GM20000 (cell line): ENCODE data around the gene SCOC.

ENCODE experiments used
- DNase-seq: peaks from one replicate; pipeline ENCODE4 v3.0.0; 2012; ENCODE audit warnings: low spot score
- TF ChIP-seq, protein P1 (sequence below): IDR thresholded peaks from 2 replicates; pipeline ENCODE4 v1.5.1; 2012; ENCODE audit warnings: mild to moderate bottlenecking, control low read depth; ENCODE audit errors: extremely low read depth, missing control alignments

Gene SCOC

GRCh38 chr4:140335076-140335475, 38.4 kb upstream of the SCOC start:
- TF ChIP-seq, protein P1, sequence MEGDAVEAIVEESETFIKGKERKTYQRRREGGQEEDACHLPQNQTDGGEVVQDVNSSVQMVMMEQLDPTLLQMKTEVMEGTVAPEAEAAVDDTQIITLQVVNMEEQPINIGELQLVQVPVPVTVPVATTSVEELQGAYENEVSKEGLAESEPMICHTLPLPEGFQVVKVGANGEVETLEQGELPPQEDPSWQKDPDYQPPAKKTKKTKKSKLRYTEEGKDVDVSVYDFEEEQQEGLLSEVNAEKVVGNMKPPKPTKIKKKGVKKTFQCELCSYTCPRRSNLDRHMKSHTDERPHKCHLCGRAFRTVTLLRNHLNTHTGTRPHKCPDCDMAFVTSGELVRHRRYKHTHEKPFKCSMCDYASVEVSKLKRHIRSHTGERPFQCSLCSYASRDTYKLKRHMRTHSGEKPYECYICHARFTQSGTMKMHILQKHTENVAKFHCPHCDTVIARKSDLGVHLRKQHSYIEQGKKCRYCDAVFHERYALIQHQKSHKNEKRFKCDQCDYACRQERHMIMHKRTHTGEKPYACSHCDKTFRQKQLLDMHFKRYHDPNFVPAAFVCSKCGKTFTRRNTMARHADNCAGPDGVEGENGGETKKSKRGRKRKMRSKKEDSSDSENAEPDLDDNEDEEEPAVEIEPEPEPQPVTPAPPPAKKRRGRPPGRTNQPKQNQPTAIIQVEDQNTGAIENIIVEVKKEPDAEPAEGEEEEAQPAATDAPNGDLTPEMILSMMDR, result no peak
- no peak for DNase-seq

DNA sequence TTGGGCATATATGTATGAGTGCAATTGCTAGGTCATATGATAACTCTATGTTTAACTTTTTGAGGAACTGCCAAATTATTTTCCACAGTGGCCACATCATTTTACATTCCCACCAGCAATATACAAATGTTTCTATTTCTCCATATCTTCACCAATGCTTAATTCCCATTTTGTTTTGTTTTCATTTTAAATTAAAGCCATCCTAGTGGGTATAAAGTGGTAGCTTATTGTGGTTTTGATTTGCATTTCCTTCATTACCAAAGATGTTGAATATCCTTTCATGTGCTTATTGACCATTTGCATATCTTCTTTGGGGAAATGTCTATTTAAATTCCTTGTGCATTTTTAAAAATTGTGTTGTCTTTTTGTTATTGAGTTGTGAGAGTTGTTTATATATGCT, 36.7 kb upstream of the SCOC start:
- no peak for DNase-seq

GRCh38 chr4:140342620-140343019, 30.8 kb upstream of the SCOC start:
- no peak for DNase-seq
- TF ChIP-seq, protein P1, result no peak

More for the DNA sequence above, 36.7 kb upstream of the SCOC start:
- TF ChIP-seq, protein P1, result no peak

- TF ChIP-seq, protein P1, result no peak
- no peak for DNase-seq
Measured at GRCh38 chr4:140343303-140343702, 30.1 kb upstream of the SCOC start.

GRCh38 chr4:140344101-140344500, 29.3 kb upstream of the SCOC start:
- TF ChIP-seq, protein P1, result no peak
- no peak for DNase-seq

DNA sequence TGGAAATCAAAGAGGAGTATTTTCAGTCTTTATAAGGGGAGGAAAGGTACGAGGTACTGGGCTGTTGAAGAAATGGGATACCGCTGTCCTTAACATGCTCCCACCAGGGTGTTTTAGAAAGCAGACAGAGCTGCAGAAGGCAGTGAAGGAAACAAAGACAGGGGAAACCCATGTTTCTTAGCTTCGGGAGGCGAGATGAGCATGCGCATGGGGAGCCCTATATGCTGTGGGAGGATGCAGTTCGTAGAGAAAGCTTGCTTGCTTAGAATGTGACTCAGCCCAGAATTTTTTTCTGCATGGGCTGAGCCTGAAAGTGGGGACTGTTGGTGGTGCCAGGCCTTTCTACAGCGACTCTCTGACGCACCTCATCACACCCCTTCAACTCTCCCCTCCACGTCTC, 28.8 kb upstream of the SCOC start:
- TF ChIP-seq, protein P1, result no peak
- no peak for DNase-seq

- TF ChIP-seq, protein P1, result no peak
- DNase-seq, result no peak
Measured at GRCh38 chr4:140346136-140346535, 27.3 kb upstream of the SCOC start.
